HCT116 (cell line): Measurements from ENCODE around the gene TNFSF13. TPM values are rescaled to one million over a fixed set of nuclear protein-coding genes. Genes with fewer than 3 reads are reported as not detected.

ENCODE experiments used
- ATAC-seq: fragments of 200-7000 bp; cut with Tn5 transposase; 2 replicates; pipeline ENCODE4 v1.9.1; 2020; ENCODE audit warnings: mild to moderate bottlenecking, moderate library complexity
- BruUV-seq: library from RNA; stranded (reverse); fragments of 400-500 nt; replicated peaks from 2 replicates; lab custom pipeline; 2021; lab: Mats Ljungman, UMichigan
- CTCF ChIA-PET: fragments of 300-600 bp; sonication (Branson Sonifier 250); formaldehyde crosslinking; loops from one replicate; lab custom pipeline; 2021; ENCODE audit warnings: antibody characterized with exemption; lab: Charles Lee
- POLR2A ChIA-PET: fragments of 300-600, 350-600 bp; sonication (Branson Sonifier 250); formaldehyde crosslinking; loops from one replicate; lab custom pipeline; 2021; ENCODE audit warnings: antibody characterized with exemption; lab: Charles Lee
- RAD21 ChIA-PET, 2 experiments: fragments of 300-600 bp; sonication (Branson Sonifier 250); formaldehyde crosslinking; loops; one replicate each; lab custom pipeline; 2023; ENCODE audit warnings: low total read pairs in 2 of 2; ENCODE audit not compliant: uncharacterized antibody in 2 of 2, unreplicated experiment in 2 of 2, low non-redundant PET in 1 of 2; lab: Charles Lee
- DNase-seq: peaks from one replicate; pipeline ENCODE4 v3.0.0-alpha.2; 2010; ENCODE audit warnings: low read depth, low spot score
- H2AFZ ChIP-seq: fragments of 200-600 bp; shearing (Covaris generic), sonication (generic); 2 replicates; pipeline ENCODE4 v1.6.1; 2017; ENCODE audit warnings: low read depth, mixed run types, mixed read lengths, antibody characterized with exemption, low read length; ENCODE audit not compliant: poor library complexity, severe bottlenecking
- H3K27ac ChIP-seq: 2 replicates; pipeline ENCODE4 v1.5.1; 2012; ENCODE audit warnings: low read depth, low read length
- H3K27me3 ChIP-seq: fragments of 200-600 bp; sonication (generic); 2 replicates; pipeline ENCODE4 v1.6.1; 2016; ENCODE audit warnings: mixed run types, low read length, mixed read lengths; ENCODE audit not compliant: insufficient read depth
- H3K36me3 ChIP-seq, 2 experiments: fragments of 200-500 bp in 1 of 2; fragments of 200-600 bp in 1 of 2; sonication (Bioruptor generic) in 1 of 2; sonication (generic) in 1 of 2; 2 replicates each; pipeline versions ENCODE4 v1.5.1 to v1.6.1; 2014 to 2016; ENCODE audit warnings: low read length in 2 of 2, inconsistent platforms in 1 of 2, mixed read lengths in 1 of 2, mixed run types in 1 of 2; ENCODE audit not compliant: insufficient read depth in 2 of 2, control insufficient read depth in 1 of 2
- H3K4me1 ChIP-seq, 2 experiments: fragments of 200-600 bp in 1 of 2; sonication (generic) in 1 of 2; 2 replicates each; pipeline versions ENCODE4 v1.5.1 to v1.6.1; 2012 to 2017; ENCODE audit warnings: low read length in 2 of 2, inconsistent platforms in 1 of 2, mild to moderate bottlenecking in 1 of 2, mixed read lengths in 1 of 2, mixed run types in 1 of 2, moderate library complexity in 1 of 2; ENCODE audit not compliant: insufficient read depth in 2 of 2, control insufficient read depth in 1 of 2
- H3K4me2 ChIP-seq: fragments of 200-600 bp; sonication (generic); 2 replicates; pipeline ENCODE4 v1.6.1; 2017; ENCODE audit warnings: mixed run types, low read length, mixed read lengths
- H3K4me3 ChIP-seq, 2 experiments: fragments of 200-600 bp in 1 of 2; sonication (generic) in 1 of 2; replicated peaks in 1 of 2; 2 replicates each; pipeline ENCODE4 v1.5.1; 2011 to 2016; ENCODE audit warnings: low read length in 2 of 2, control low read depth in 1 of 2, low read depth in 1 of 2, mild to moderate bottlenecking in 1 of 2, mixed read lengths in 1 of 2, mixed run types in 1 of 2
- H3K79me2 ChIP-seq: fragments of 200-600 bp; sonication (generic); 2 replicates; pipeline ENCODE4 v1.6.1; 2017; ENCODE audit warnings: mild to moderate bottlenecking, mixed run types, low read length, moderate library complexity, mixed read lengths; ENCODE audit not compliant: insufficient read depth
- H3K9ac ChIP-seq: fragments of 200-600 bp; sonication (generic); 2 replicates; pipeline ENCODE4 v1.6.1; 2016; ENCODE audit warnings: low read length, mixed read lengths
- H3K9me2 ChIP-seq: fragments of 200-600 bp; sonication (generic), shearing (Covaris generic); 2 replicates; pipeline ENCODE4 v1.6.1; 2017; ENCODE audit warnings: mixed run types, mild to moderate bottlenecking, moderate library complexity; ENCODE audit not compliant: insufficient read depth
- H3K9me3 ChIP-seq, 2 experiments: fragments of 200-500 bp in 1 of 2; fragments of 200-600 bp in 1 of 2; sonication (Bioruptor generic) in 1 of 2; sonication (generic) in 1 of 2; 2 replicates each; pipeline ENCODE4 v1.6.1; 2014 to 2017; ENCODE audit warnings: low read length in 2 of 2, mixed read lengths in 2 of 2, inconsistent platforms in 1 of 2, low read depth in 1 of 2, mild to moderate bottlenecking in 1 of 2, mixed run types in 1 of 2, moderate library complexity in 1 of 2; ENCODE audit not compliant: control insufficient read depth in 1 of 2, insufficient read depth in 1 of 2
- H4K20me1 ChIP-seq: fragments of 200-600 bp; sonication (generic), shearing (Covaris generic); 2 replicates; pipeline ENCODE4 v1.6.1; 2017; ENCODE audit warnings: mixed run types, mild to moderate bottlenecking, moderate library complexity; ENCODE audit not compliant: insufficient read depth
- ATF3 ChIP-seq: IDR thresholded peaks from 2 replicates; pipeline ENCODE4 v1.6.1; 2012
- CBX3 ChIP-seq: IDR thresholded peaks from 2 replicates; pipeline ENCODE4 v1.6.1; 2012; ENCODE audit warnings: low read depth
- CEBPB ChIP-seq: IDR thresholded peaks from 2 replicates; pipeline ENCODE4 v1.6.1; 2012; ENCODE audit warnings: low read depth
- CTCF ChIP-seq, 3 experiments: fragments of 200-600 bp in 1 of 3; sonication (generic) in 1 of 3; IDR thresholded peaks in 2 of 3; conservative IDR thresholded peaks in 1 of 3; 2 replicates each; pipeline ENCODE4 v1.5.1; 2012 to 2017; ENCODE audit warnings: low read depth in 2 of 3, low read length in 2 of 3, antibody characterized with exemption in 1 of 3, borderline replicate concordance in 1 of 3, control low read depth in 1 of 3, mild to moderate bottlenecking in 1 of 3, mixed read lengths in 1 of 3, mixed run types in 1 of 3, moderate library complexity in 1 of 3; ENCODE audit not compliant: insufficient read depth in 1 of 3
- EGR1 ChIP-seq: IDR thresholded peaks from 2 replicates; pipeline ENCODE4 v1.6.1; 2012; ENCODE audit warnings: low read depth
- ELF1 ChIP-seq: IDR thresholded peaks from 2 replicates; pipeline ENCODE4 v1.6.1; 2012; ENCODE audit warnings: low read depth, borderline replicate concordance
- EZH2 ChIP-seq: fragments of 200-600 bp; sonication (generic); IDR thresholded peaks from 2 replicates; pipeline ENCODE4 v1.6.1; 2017; ENCODE audit warnings: antibody characterized with exemption, mixed run types
- EZH2phosphoT487 ChIP-seq: fragments of 200-600 bp; IDR thresholded peaks from 2 replicates; pipeline ENCODE4 v1.6.1; 2018; ENCODE audit warnings: antibody characterized with exemption, borderline replicate concordance
- FOSL1 ChIP-seq: IDR thresholded peaks from 2 replicates; pipeline ENCODE4 v1.6.1; 2012; ENCODE audit warnings: low read depth
- JUND ChIP-seq: IDR thresholded peaks from 2 replicates; pipeline ENCODE4 v1.6.1; 2012
- MAX ChIP-seq: IDR thresholded peaks from 2 replicates; pipeline ENCODE4 v1.6.1; 2012
- POLR2A ChIP-seq: IDR thresholded peaks from 2 replicates; pipeline ENCODE4 v1.7.0; 2011; ENCODE audit warnings: borderline replicate concordance; ENCODE audit not compliant: insufficient read depth, insufficient read length; ENCODE audit errors: extremely low read depth
- POLR2AphosphoS5 ChIP-seq: IDR thresholded peaks from 2 replicates; pipeline ENCODE4 v1.6.1; 2011; ENCODE audit warnings: mild to moderate bottlenecking, low read depth, low read length, moderate library complexity
- RAD21 ChIP-seq: IDR thresholded peaks from 2 replicates; pipeline ENCODE4 v1.6.1; 2012; ENCODE audit warnings: low read depth, mild to moderate bottlenecking
- REST ChIP-seq: IDR thresholded peaks from 2 replicates; pipeline ENCODE4 v1.6.1; 2012; ENCODE audit warnings: low read depth
- SIN3A ChIP-seq: IDR thresholded peaks from 2 replicates; pipeline ENCODE4 v1.6.1; 2012; ENCODE audit warnings: low read depth
- SP1 ChIP-seq: IDR thresholded peaks from 2 replicates; pipeline ENCODE4 v1.6.1; 2012; ENCODE audit warnings: low read depth
- SRF ChIP-seq: IDR thresholded peaks from 2 replicates; pipeline ENCODE4 v1.6.1; 2012; ENCODE audit warnings: low read depth
- YY1 ChIP-seq: IDR thresholded peaks from 2 replicates; pipeline ENCODE4 v1.6.1; 2011; ENCODE audit warnings: low read length, low read depth, moderate library complexity, mild to moderate bottlenecking; ENCODE audit not compliant: insufficient replicate concordance; ENCODE audit errors: extremely low read depth
- ZBTB33 ChIP-seq: IDR thresholded peaks from 2 replicates; pipeline ENCODE4 v1.6.1; 2011; ENCODE audit warnings: mild to moderate bottlenecking, low read length, moderate library complexity; ENCODE audit not compliant: insufficient replicate concordance; ENCODE audit errors: extremely low read depth
- ZFX ChIP-seq: fragments of 450-650 bp; IDR thresholded peaks from 2 replicates; pipeline ENCODE4 v1.6.1; 2017
- ZNF274 ChIP-seq: fragments of 200-500 bp; sonication (Bioruptor generic); IDR thresholded peaks from 2 replicates; pipeline ENCODE4 v1.6.1; 2014; ENCODE audit warnings: mild to moderate bottlenecking, low read depth, low read length, inconsistent platforms
- intact Hi-C: fragments of 100-400 bp; cut with micrococcal nuclease; formaldehyde crosslinking; loops from 2 replicates; pipeline ENCODE4 v1.10.0; 2022
- total RNA-seq: library from RNA; stranded (reverse); gene quantifications from one replicate; pipeline ENCODE4 v1.2.1, GENCODE V29; 2021; ENCODE audit not compliant: unreplicated experiment

TNFSF13 gene
- total RNA-seq, 1 experiment from 2014 or later, result 0.71 TPM

- no peak overlapping the region for H2AFZ ChIP-seq
- H3K36me3 ChIP-seq, result peaks cover 35 to 70% of the 10 kb centered on the region in 2 experiments
- RAD21 ChIA-PET, result interaction anchor here in 1 of 2 experiments (1.1 kb wide), 1 partner anchor 12 kb away, joined by 3 read pairs; no protein-coding TSS in a partner anchor
- ATAC-seq (no peak), DNase-seq (no peak)
- peak overlapping the region; percentile 70 for H3K9ac ChIP-seq
- peak overlapping the region; percentile 87 for H3K4me2 ChIP-seq
- H3K27ac ChIP-seq, result peak overlapping the region; percentile 83
- no peaks in the 10 kb centered on the region for H3K27me3 ChIP-seq
- POLR2A ChIA-PET, result interaction anchor here (1.1 to 2.6 kb wide), 3 partner anchors 11 to 115 kb away, joined by 4 to 13 read pairs (median 4); partner anchors contain the start of genes MPDU1, TP53 and WRAP53
- no peaks in the 10 kb centered on the region for H3K9me2 ChIP-seq
- no peaks in the 10 kb centered on the region for H3K9me3 ChIP-seq
- CTCF ChIA-PET, result interaction anchor here (1.1 kb wide), 1 partner anchor 12 kb away, joined by 3 read pairs; the partner anchor contains the start of gene MPDU1
- intact Hi-C loops, result no loop called here
- peaks cover 5 to 53% of the 10 kb centered on the region in 2 experiments; a peak in 3 of 4 replicates for H3K4me1 ChIP-seq
- peaks cover 27% of the 10 kb centered on the region; the same call in 1 of the 2 replicates for H4K20me1 ChIP-seq
- peaks cover 67% of the 10 kb centered on the region for H3K79me2 ChIP-seq
- H3K4me3 ChIP-seq, result peak overlapping the region; percentile 48 to 62
- BruUV-seq, result no TSS peak
- TF ChIP-seq ELF1, result peak; percentile 89; the same call in 1 of the 2 replicates
- TF ChIP-seq RAD21, result no peak
- peak; percentile 74 for TF ChIP-seq EGR1
- no peak for TF ChIP-seq CEBPB
- TF ChIP-seq CTCF (IDR thresholded peaks at IDR 0.05 in 2 of 3, conservative IDR thresholded peaks at IDR 0.05 in 1 of 3; ENCODE audit: borderline replicate concordance in 1 of 3, insufficient read depth in 1 of 3, low read depth in 2 of 3, low read length in 2 of 3), result no peak
- TF ChIP-seq ZFX, result no peak
- TF ChIP-seq EZH2phosphoT487, result no peak
- no peak for TF ChIP-seq REST
- TF ChIP-seq JUND, result no peak
- TF ChIP-seq MAX, result peak; percentile 100
- no peak for TF ChIP-seq ZNF274
- 0 out of 2 replicates have a peak, but pooled peaks have one; percentile 70 for TF ChIP-seq CBX3
- TF ChIP-seq ZBTB33, result no peak
- TF ChIP-seq FOSL1, result no peak
- TF ChIP-seq SRF, result no peak
- TF ChIP-seq SIN3A, result peak; percentile 94
- no peak for TF ChIP-seq POLR2AphosphoS5
- TF ChIP-seq ATF3, result no peak
- peak; percentile 96 for TF ChIP-seq YY1
- TF ChIP-seq EZH2, result no peak
- TF ChIP-seq SP1, result no peak
- no peak for TF ChIP-seq POLR2A
Measured at GRCh38 chr17:7572338-7572587, 13.7 kb downstream of the TNFSF13 start.
